Left ventricle myocardium inferior (tissue), 1 donor: ENCODE measurements around the gene MKLN1. TPM values are rescaled to one million over a fixed set of nuclear protein-coding genes. Genes with fewer than 3 reads are reported as not detected.

ENCODE experiments used
- DNase-seq: peaks from one replicate; pipeline ENCODE4 v3.0.0-alpha.2; 2020
- H3K27ac ChIP-seq: fragments of 200-600 bp; replicated peaks from 2 replicates; pipeline ENCODE4 v1.8.0; 2021
- H3K27me3 ChIP-seq: fragments of 200-600 bp; 2 replicates; pipeline ENCODE4 v1.8.0; 2021; ENCODE audit warnings: low read depth
- H3K36me3 ChIP-seq: fragments of 200-600 bp; 2 replicates; pipeline ENCODE4 v1.8.0; 2021
- H3K4me1 ChIP-seq: fragments of 200-600 bp; 2 replicates; pipeline ENCODE4 v1.8.0; 2021
- H3K4me3 ChIP-seq: fragments of 200-600 bp; 2 replicates; pipeline ENCODE4 v1.8.0; 2021; ENCODE audit warnings: mild to moderate bottlenecking, moderate library complexity
- H3K9me3 ChIP-seq: fragments of 200-600 bp; replicated peaks from 2 replicates; pipeline ENCODE4 v1.8.0; 2021
- intact Hi-C: fragments of 100-400 bp; cut with micrococcal nuclease; formaldehyde crosslinking; loops from one replicate; pipeline ENCODE4 v1.11.0; 2022
- total RNA-seq: library from RNA; stranded (reverse); fragmentation: NEBNext Ultra II Directional; extraction: Animal tissue kit (Norgen Biotek cat#: 25700); gene quantifications from one replicate; pipeline ENCODE4 v1.2.1, GENCODE V29; 2021
- TF ChIP-seq, protein P1 (sequence below): fragments of 200-600 bp; IDR thresholded peaks from 2 replicates; pipeline ENCODE4 v1.8.0; 2021; ENCODE audit warnings: antibody characterized with exemption, mild to moderate bottlenecking, borderline replicate concordance
- donor health status: DM: no; HTN: yes; CAD: no; lungs with severe emphysema.

The MKLN1 gene
- total RNA-seq, 1 donor from 2014 or later: 42.2 TPM

DNA sequence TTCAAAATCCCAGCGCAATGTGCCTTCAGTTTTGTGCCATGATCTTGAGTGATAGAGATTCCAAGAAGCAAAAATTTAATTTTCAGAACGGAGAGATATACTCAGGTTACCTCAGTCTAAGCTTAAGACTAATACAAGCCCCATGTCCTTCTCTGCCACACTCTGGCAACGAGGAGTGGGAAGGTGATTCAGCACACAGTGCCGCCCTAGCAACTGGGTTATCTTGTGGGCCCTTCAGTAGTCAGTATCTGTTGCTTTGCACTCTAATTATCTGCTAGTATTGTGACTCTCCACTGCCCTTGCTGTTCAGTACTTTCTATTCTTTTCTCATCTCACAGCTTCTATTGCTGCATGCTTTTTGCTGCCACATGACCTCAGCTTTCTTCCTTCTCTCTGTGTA lies 39.2 kb upstream of the MKLN1 start:
- peak overlapping the region; percentile 56 for H3K27ac ChIP-seq
- H3K36me3 ChIP-seq: no peaks in the 10 kb centered on the region
- TF ChIP-seq, protein P1, sequence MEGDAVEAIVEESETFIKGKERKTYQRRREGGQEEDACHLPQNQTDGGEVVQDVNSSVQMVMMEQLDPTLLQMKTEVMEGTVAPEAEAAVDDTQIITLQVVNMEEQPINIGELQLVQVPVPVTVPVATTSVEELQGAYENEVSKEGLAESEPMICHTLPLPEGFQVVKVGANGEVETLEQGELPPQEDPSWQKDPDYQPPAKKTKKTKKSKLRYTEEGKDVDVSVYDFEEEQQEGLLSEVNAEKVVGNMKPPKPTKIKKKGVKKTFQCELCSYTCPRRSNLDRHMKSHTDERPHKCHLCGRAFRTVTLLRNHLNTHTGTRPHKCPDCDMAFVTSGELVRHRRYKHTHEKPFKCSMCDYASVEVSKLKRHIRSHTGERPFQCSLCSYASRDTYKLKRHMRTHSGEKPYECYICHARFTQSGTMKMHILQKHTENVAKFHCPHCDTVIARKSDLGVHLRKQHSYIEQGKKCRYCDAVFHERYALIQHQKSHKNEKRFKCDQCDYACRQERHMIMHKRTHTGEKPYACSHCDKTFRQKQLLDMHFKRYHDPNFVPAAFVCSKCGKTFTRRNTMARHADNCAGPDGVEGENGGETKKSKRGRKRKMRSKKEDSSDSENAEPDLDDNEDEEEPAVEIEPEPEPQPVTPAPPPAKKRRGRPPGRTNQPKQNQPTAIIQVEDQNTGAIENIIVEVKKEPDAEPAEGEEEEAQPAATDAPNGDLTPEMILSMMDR: no peak
- H3K4me3 ChIP-seq: no peak overlapping the region
- no peaks in the 10 kb centered on the region for H3K9me3 ChIP-seq
- peaks cover 56% of the 10 kb centered on the region for H3K4me1 ChIP-seq
- intact Hi-C loops: no loop called here
- no peak for DNase-seq
- H3K27me3 ChIP-seq: no peaks in the 10 kb centered on the region

DNA sequence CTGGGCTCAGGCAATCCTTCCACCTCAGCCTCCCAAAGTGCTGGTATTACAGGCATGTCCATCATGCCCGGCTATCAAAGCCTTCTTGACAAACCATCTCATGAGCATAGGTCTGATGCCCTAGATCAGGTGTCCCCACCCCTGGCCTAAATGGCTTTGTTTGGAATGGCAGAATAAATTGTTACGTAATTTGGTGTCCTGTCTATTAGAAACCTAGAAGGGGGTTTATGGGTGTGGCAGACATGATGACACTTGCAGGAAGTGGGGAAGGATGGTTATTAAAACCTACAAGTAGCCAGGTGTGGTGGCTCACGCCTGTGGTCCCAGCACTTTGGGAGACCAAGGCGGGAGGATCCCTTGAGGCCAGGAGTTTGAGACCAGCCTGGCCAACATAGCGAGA lies 38.6 kb upstream of the MKLN1 start:
- Histone ChIP-seq H3K4me1 (peaks cover 61% of the 10 kb centered on the region), H3K27ac (peak overlapping the region; percentile 56), H3K36me3 (no peaks in the 10 kb centered on the region), H3K27me3 (no peaks in the 10 kb centered on the region), H3K4me3 (no peak overlapping the region), H3K9me3 (no peaks in the 10 kb centered on the region)
- intact Hi-C loops: no loop called here
- TF ChIP-seq, protein P1: no peak
- no peak for DNase-seq

DNA sequence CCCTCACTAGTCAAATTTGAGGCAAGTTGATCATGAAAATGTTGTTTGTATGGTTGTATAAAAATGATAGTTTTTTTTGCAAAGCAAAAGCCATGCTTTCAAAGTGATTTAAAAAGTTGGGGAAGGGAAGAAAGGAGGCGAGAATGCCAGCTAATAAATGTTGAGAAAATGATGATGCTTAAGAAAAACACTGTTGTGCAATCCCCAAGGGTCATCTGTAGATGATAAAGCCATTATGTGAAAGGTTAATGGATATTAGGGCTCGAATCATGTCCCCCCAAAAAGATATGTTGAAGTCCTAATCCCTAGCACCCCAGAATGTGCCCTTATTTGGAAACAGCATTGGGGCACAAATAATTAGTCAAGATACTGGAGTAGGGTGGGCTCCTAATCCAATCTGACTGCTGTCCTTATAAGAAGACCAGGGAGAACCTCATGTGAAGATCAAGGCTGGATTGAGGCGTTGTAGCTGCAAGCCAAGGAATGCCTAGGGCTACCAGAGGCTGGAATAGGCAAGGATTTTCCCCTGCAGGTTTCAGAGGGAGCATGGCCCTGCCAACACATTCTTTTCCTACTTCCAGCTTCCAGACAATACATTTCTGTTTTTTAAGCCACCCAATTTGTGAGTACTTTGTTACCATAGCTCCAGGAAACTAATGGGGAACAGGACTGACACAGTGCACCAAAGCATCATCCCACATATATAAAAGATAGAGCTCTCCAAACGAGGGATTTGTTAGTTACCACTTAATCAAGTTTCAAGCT lies 35.4 kb upstream of the MKLN1 start:
- H3K4me3 ChIP-seq: no peak overlapping the region
- intact Hi-C loops: no loop called here
- no peak for DNase-seq

DNA sequence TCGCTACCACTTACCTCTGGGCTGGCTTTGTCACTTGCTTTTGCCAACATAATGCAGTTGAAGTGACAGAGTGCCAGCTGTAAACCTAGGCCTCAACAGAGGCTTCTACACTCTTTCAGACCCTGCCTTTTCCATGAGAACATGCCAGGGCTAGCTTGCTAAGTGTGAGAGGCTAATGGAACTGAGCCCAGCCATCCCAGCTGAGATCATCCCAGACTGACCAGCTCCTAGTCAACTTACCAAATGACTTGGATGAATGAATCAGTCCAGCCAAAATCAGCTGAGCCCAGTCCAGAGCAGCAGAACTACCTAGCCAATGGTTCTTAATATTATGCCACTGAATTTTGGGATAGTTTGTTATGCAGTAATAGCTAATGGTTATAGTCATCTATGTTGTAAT lies 34.7 kb upstream of the MKLN1 start:
- peaks cover 44% of the 10 kb centered on the region for H3K4me1 ChIP-seq
- peak; percentile 55 for DNase-seq
- H3K9me3 ChIP-seq: no peaks in the 10 kb centered on the region
- H3K27ac ChIP-seq: peak overlapping the region; percentile 62
- no peak overlapping the region for H3K4me3 ChIP-seq
- intact Hi-C loops: no loop called here
- H3K36me3 ChIP-seq: no peaks in the 10 kb centered on the region
- no peaks in the 10 kb centered on the region for H3K27me3 ChIP-seq
- TF ChIP-seq, protein P1: no peak

More for the DNA sequence above, 35.4 kb upstream of the MKLN1 start:
- Histone ChIP-seq H3K4me1 (peaks cover 44% of the 10 kb centered on the region), H3K27ac (peak overlapping the region; percentile 62), H3K36me3 (no peaks in the 10 kb centered on the region), H3K9me3 (no peaks in the 10 kb centered on the region), H3K27me3 (no peaks in the 10 kb centered on the region)
- TF ChIP-seq, protein P1: no peak

DNA sequence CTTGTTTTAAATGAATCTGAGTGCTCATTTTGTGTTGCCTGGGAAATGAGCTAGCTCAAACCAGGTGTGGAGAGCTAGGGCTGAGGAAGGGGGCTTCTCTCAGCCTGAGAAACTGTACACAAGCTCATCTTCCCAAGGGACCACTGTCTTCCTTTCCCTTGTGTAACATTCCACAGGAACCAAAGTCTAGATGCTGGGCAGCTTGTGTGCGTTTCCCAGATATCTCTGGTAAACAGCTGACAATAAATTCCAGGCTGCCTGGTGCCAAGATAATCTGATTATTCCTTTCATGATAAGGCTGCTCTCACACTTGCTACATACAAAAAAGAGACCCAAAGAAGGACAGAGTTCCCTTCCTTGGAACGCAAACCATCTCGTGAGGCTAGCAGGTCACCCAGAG lies 33.1 kb upstream of the MKLN1 start:
- Histone ChIP-seq H3K36me3 (no peaks in the 10 kb centered on the region), H3K4me3 (no peak overlapping the region), H3K27ac (no peak overlapping the region), H3K9me3 (no peaks in the 10 kb centered on the region), H3K4me1 (peaks cover 47% of the 10 kb centered on the region), H3K27me3 (no peaks in the 10 kb centered on the region)
- intact Hi-C loops: no loop called here
- no peak for DNase-seq
- TF ChIP-seq, protein P1: no peak
